Parathyroid adenoma (tissue), 2 donors: ENCODE results near the gene HAGHL.

Experiments
- H2AFZ ChIP-seq: fragments of 300-600 bp; sonication (generic); one replicate; pipeline ENCODE4 v1.7.0; 2017; ENCODE audit warnings: antibody characterized with exemption, mild to moderate bottlenecking
- H3K27ac ChIP-seq: fragments of 300-600 bp; sonication (generic); one replicate; pipeline ENCODE4 v1.7.0; 2017
- H3K27me3 ChIP-seq: fragments of 300-600 bp; sonication (generic); one replicate; pipeline ENCODE4 v1.7.0; 2017; ENCODE audit warnings: low read length; ENCODE audit not compliant: control insufficient read depth, insufficient read depth
- H3K36me3 ChIP-seq: fragments of 300-600 bp; sonication (generic); one replicate; pipeline ENCODE4 v1.7.0; 2017; ENCODE audit warnings: low read length; ENCODE audit not compliant: control insufficient read depth, insufficient read depth
- H3K4me1 ChIP-seq: fragments of 300-600 bp; sonication (generic); one replicate; pipeline ENCODE4 v1.7.0; 2017; ENCODE audit warnings: control low read depth
- H3K4me2 ChIP-seq: fragments of 300-600 bp; sonication (generic); one replicate; pipeline ENCODE4 v1.7.0; 2017; ENCODE audit warnings: low read length
- H3K4me3 ChIP-seq: fragments of 300-600 bp; sonication (generic); one replicate; pipeline ENCODE4 v1.7.0; 2017; ENCODE audit warnings: low read depth, low read length
- H3K79me2 ChIP-seq: fragments of 300-600 bp; sonication (generic); one replicate; pipeline ENCODE4 v1.7.0; 2017; ENCODE audit warnings: control low read depth
- H3K9ac ChIP-seq: fragments of 300-600 bp; sonication (generic); one replicate; pipeline ENCODE4 v1.7.0; 2017; ENCODE audit warnings: mild to moderate bottlenecking
- H3K9me3 ChIP-seq: fragments of 300-600 bp; sonication (generic); one replicate; pipeline ENCODE4 v1.7.0; 2017; ENCODE audit warnings: low read length; ENCODE audit not compliant: control insufficient read depth
- CTCF ChIP-seq: fragments of 300-600 bp; sonication (generic); IDR thresholded peaks from one replicate; pipeline ENCODE4 v1.7.0; 2017; ENCODE audit warnings: antibody characterized with exemption, mild to moderate bottlenecking
- donor health status: primary hyperparathyroidism.

HAGHL gene, protein sequence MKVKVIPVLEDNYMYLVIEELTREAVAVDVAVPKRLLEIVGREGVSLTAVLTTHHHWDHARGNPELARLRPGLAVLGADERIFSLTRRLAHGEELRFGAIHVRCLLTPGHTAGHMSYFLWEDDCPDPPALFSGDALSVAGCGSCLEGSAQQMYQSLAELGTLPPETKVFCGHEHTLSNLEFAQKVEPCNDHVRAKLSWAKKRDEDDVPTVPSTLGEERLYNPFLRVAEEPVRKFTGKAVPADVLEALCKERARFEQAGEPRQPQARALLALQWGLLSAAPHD

GRCh38 chr16:726438-727290, at the start of gene HAGHL, which contains the start of gene CCDC78:
HAGHL (plus strand) TSS chr16:727106; CDS start chr16:727510, 404 bp downstream.
CCDC78 (minus strand) TSS chr16:726443; CDS start chr16:726367, 76 bp downstream.
- Histone ChIP-seq H3K9ac (no peak within 1 kb of the TSS), H3K27ac (no peak within 1 kb of the TSS)

GRCh38 chr16:677316-678190, 49.4 kb upstream of the HAGHL start:
- Histone ChIP-seq H3K9ac (no peak overlapping the region), H2AFZ (no peak overlapping the region), H3K4me2 (no peak overlapping the region), H3K4me1 (peaks cover 6% of the 10 kb centered on the region), H3K36me3 (no peaks in the 10 kb centered on the region), H3K27me3 (no peaks in the 10 kb centered on the region), H3K27ac (no peak overlapping the region), H3K4me3 (no peak overlapping the region), H3K9me3 (no peaks in the 10 kb centered on the region), H3K79me2 (peaks cover 4% of the 10 kb centered on the region)
- TF ChIP-seq CTCF = no peak

More at GRCh38 chr16:726438-727290, at the start of gene HAGHL, which contains the start of gene CCDC78:
- H3K9me3 ChIP-seq = no peaks in the 10 kb centered on the region
- no peaks in the 10 kb centered on the region for H3K27me3 ChIP-seq
- no peaks in the 10 kb centered on the region for H3K79me2 ChIP-seq
- peaks cover 9% of the 10 kb centered on the region for H3K4me1 ChIP-seq
- TF ChIP-seq CTCF = no peak
- peak within 1 kb of the TSS; percentile 98 for H3K4me2 ChIP-seq
- H3K4me3 ChIP-seq = peak within 1 kb of the TSS; percentile 83
- no peaks in the 10 kb centered on the region for H3K36me3 ChIP-seq
- H2AFZ ChIP-seq = peak within 1 kb of the TSS; percentile 58

GRCh38 chr16:678209-678857, 48.6 kb upstream of the HAGHL start:
- no peaks in the 10 kb centered on the region for H3K36me3 ChIP-seq
- H2AFZ ChIP-seq = no peak overlapping the region
- TF ChIP-seq CTCF = no peak
- H3K9ac ChIP-seq = no peak overlapping the region
- peaks cover 4% of the 10 kb centered on the region for H3K79me2 ChIP-seq
- no peak overlapping the region for H3K27ac ChIP-seq
- H3K27me3 ChIP-seq = no peaks in the 10 kb centered on the region
- H3K4me3 ChIP-seq = no peak overlapping the region
- no peak overlapping the region for H3K4me2 ChIP-seq
- H3K4me1 ChIP-seq = peaks cover 6% of the 10 kb centered on the region
- no peaks in the 10 kb centered on the region for H3K9me3 ChIP-seq
